A549 (cell line): Measurements from ENCODE around the gene PCDH10.

Source experiments
- CEBPB ChIP-seq, 2 experiments: fragments of >200 bp in 1 of 2; sonication (Bioruptor Twin) in 1 of 2; formaldehyde crosslinking in 1 of 2; IDR thresholded peaks; 2 replicates each; pipeline ENCODE4 v1.6.1; 2012 to 2016
- CTCF ChIP-seq: fragments of >200 bp; sonication (Bioruptor Twin); formaldehyde crosslinking; IDR thresholded peaks from 3 replicates; pipeline ENCODE4 v1.5.1; 2016
- JUNB ChIP-seq: fragments of >200 bp; sonication (Bioruptor Twin); formaldehyde crosslinking; IDR thresholded peaks from 2 replicates; pipeline ENCODE4 v1.6.1; 2016
- MAX ChIP-seq: IDR thresholded peaks from 2 replicates; pipeline ENCODE4 v1.6.1; 2012
- NR3C1 ChIP-seq: fragments of >200 bp; sonication (Bioruptor Twin); formaldehyde crosslinking; IDR thresholded peaks from 3 replicates; pipeline ENCODE4 v1.6.1; 2017
- PBX3 ChIP-seq: IDR thresholded peaks from 2 replicates; pipeline ENCODE4 v1.6.1; 2012
- POLR2A ChIP-seq: IDR thresholded peaks from 2 replicates; pipeline ENCODE4 v1.6.1; 2012; ENCODE audit warnings: mild to moderate bottlenecking, low read length
- POLR2AphosphoS2 ChIP-seq: conservative IDR thresholded peaks from 2 replicates; pipeline ENCODE4 v1.6.1; 2012; ENCODE audit warnings: low read length, improper control_type of control experiment, inconsistent platforms

- no peak for TF ChIP-seq CTCF
- no peak for TF ChIP-seq JUNB
- no peak for TF ChIP-seq CEBPB (IDR thresholded peaks at IDR 0.05)
- TF ChIP-seq MAX: no peak
- no peak for TF ChIP-seq POLR2A
- TF ChIP-seq NR3C1: no peak
- no peak for TF ChIP-seq PBX3
- TF ChIP-seq POLR2AphosphoS2: no peak
Observed at GRCh38 chr4:133156556-133156955, 7.5 kb downstream of the PCDH10 start.
